Osteocyte (in vitro differentiated cells): ENCODE measurements around the gene DGKE. TPM values are rescaled to one million over a fixed set of nuclear protein-coding genes. Genes with fewer than 3 reads are reported as not detected.

Source experiments
- DNase-seq: peaks from one replicate; pipeline ENCODE4 v3.0.0; 2021; ENCODE audit warnings: mixed read lengths; ENCODE audit not compliant: unreplicated experiment; ENCODE audit errors: extremely low spot score
- H3K27ac Mint-ChIP-seq: one replicate; pipeline ENCODE4 v1.8.0; 2021; ENCODE audit warnings: mild to moderate bottlenecking, mixed read lengths; ENCODE audit not compliant: unreplicated experiment
- H3K27me3 Mint-ChIP-seq: one replicate; pipeline ENCODE4 v1.8.0; 2021; ENCODE audit warnings: mixed read lengths; ENCODE audit not compliant: unreplicated experiment
- H3K36me3 Mint-ChIP-seq: one replicate; pipeline ENCODE4 v1.8.0; 2021; ENCODE audit warnings: mixed read lengths; ENCODE audit not compliant: unreplicated experiment
- H3K4me1 Mint-ChIP-seq: one replicate; pipeline ENCODE4 v1.8.0; 2021; ENCODE audit warnings: mixed read lengths; ENCODE audit not compliant: unreplicated experiment
- H3K4me3 Mint-ChIP-seq: one replicate; pipeline ENCODE4 v1.8.0; 2021; ENCODE audit warnings: mild to moderate bottlenecking, moderate library complexity, mixed read lengths; ENCODE audit not compliant: unreplicated experiment
- H3K9me3 Mint-ChIP-seq: one replicate; pipeline ENCODE4 v1.8.0; 2021; ENCODE audit warnings: mixed read lengths; ENCODE audit not compliant: unreplicated experiment
- CTCF ChIP-seq: fragments of 200-600 bp; sonication (generic); IDR thresholded peaks from 2 replicates; pipeline ENCODE4 v1.5.0; 2021; ENCODE audit warnings: antibody characterized with exemption, mild to moderate bottlenecking, moderate library complexity
- total RNA-seq: library from RNA; stranded (reverse); gene quantifications from 2 replicates; pipeline ENCODE4 v1.2.1, GENCODE V29; 2021

DGKE gene
- total RNA-seq, 1 donor from 2014 or later, result 6.6 TPM

GRCh38 chr17:56903560-56903959, 69.6 kb downstream of the DGKE start:
- Mint-ChIP-seq H3K27ac (no peak overlapping the region), H3K9me3 (peaks cover 4% of the 10 kb centered on the region), H3K27me3 (no peaks in the 10 kb centered on the region), H3K4me3 (no peak overlapping the region), H3K4me1 (peaks cover 13% of the 10 kb centered on the region), H3K36me3 (peaks cover 56% of the 10 kb centered on the region)
- DNase-seq, result no peak
- no peak for TF ChIP-seq CTCF

- TF ChIP-seq CTCF, result no peak
- peak; percentile 70 for DNase-seq
- Mint-ChIP-seq H3K4me1 (peaks cover 23% of the 10 kb centered on the region), H3K9me3 (peaks cover 4% of the 10 kb centered on the region), H3K4me3 (no peak overlapping the region), H3K27me3 (no peaks in the 10 kb centered on the region), H3K27ac (no peak overlapping the region), H3K36me3 (peaks cover 36% of the 10 kb centered on the region)
These were observed 74.1 kb downstream of the DGKE start for GRCh38 chr17:56908001-56908542.

GRCh38 chr17:56909742-56910508, 76.0 kb downstream of the DGKE start:
- Mint-ChIP-seq H3K9me3 (no peaks in the 10 kb centered on the region), H3K36me3 (peaks cover 20% of the 10 kb centered on the region), H3K4me3 (no peak overlapping the region), H3K27ac (no peak overlapping the region), H3K4me1 (peaks cover 29% of the 10 kb centered on the region), H3K27me3 (no peaks in the 10 kb centered on the region)
- TF ChIP-seq CTCF, result no peak
- DNase-seq, result no peak

- Mint-ChIP-seq H3K27me3 (no peaks in the 10 kb centered on the region), H3K4me1 (peaks cover 35% of the 10 kb centered on the region), H3K9me3 (no peaks in the 10 kb centered on the region), H3K27ac (no peak overlapping the region), H3K4me3 (no peak overlapping the region), H3K36me3 (peaks cover 19% of the 10 kb centered on the region)
- no peak for TF ChIP-seq CTCF
- no peak for DNase-seq
These were observed 76.7 kb downstream of the DGKE start for GRCh38 chr17:56910509-56911235.
